GM06990 (cell line): ENCODE data around the gene MTHFSD.

Experiments
- DNase-seq: peaks from one replicate; pipeline ENCODE4 v3.0.0-alpha.2; 2011; ENCODE audit not compliant: insufficient read length; ENCODE audit errors: extremely low read depth
- H3K27me3 ChIP-seq: replicated peaks from 2 replicates; pipeline ENCODE4 v1.6.0; 2011; ENCODE audit warnings: low read length; ENCODE audit not compliant: control insufficient read depth, insufficient read depth
- H3K36me3 ChIP-seq: 2 replicates; pipeline ENCODE4 v1.5.1; 2011; ENCODE audit warnings: low read length; ENCODE audit not compliant: control insufficient read depth, insufficient read depth
- H3K4me3 ChIP-seq: replicated peaks from 2 replicates; pipeline ENCODE4 v1.5.1; 2011; ENCODE audit warnings: low read depth, mild to moderate bottlenecking, control low read depth, low read length
- TF ChIP-seq, protein P1 (sequence below): IDR thresholded peaks from 2 replicates; pipeline ENCODE4 v1.5.1; 2011; ENCODE audit warnings: low read length, control low read depth, mild to moderate bottlenecking, inconsistent platforms; ENCODE audit not compliant: insufficient read depth, poor library complexity, severe bottlenecking

Gene MTHFSD

DNA sequence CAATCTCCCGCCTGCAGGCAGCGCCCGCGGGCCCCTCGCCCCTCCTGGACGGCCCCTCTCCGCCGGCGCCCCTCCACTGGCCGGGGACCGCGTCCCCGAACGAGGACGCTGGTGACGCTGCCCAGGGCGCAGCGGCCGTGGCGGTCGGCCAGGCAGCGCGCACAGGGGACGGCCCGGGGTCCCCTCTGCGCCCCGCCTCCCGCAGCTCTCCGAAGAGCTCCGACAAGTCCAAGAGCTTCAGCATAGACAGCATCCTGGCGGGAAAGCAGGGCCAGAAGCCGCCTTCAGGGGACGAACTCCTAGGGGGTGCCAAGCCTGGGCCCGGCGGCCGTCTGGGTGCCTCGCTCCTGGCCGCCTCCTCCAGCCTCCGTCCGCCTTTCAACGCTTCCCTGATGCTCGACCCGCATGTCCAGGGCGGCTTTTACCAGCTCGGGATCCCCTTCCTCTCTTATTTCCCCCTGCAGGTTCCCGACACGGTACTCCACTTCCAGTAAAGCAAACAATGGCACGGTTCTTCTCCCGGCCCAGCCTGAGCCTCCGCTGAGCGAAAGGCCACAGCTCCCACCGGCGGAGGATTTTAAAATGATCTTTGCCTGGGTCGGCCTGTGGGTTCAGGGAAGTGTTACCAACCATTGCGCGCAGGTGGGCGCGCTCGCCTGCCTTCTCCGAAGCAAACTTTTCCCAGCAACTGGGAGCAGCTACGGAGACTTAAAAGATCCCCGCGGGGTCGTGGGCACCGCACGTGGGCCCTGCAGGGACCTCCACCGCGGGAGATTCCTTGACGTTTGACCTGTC is 24.4 kb upstream of the MTHFSD start:
- TF ChIP-seq, protein P1, sequence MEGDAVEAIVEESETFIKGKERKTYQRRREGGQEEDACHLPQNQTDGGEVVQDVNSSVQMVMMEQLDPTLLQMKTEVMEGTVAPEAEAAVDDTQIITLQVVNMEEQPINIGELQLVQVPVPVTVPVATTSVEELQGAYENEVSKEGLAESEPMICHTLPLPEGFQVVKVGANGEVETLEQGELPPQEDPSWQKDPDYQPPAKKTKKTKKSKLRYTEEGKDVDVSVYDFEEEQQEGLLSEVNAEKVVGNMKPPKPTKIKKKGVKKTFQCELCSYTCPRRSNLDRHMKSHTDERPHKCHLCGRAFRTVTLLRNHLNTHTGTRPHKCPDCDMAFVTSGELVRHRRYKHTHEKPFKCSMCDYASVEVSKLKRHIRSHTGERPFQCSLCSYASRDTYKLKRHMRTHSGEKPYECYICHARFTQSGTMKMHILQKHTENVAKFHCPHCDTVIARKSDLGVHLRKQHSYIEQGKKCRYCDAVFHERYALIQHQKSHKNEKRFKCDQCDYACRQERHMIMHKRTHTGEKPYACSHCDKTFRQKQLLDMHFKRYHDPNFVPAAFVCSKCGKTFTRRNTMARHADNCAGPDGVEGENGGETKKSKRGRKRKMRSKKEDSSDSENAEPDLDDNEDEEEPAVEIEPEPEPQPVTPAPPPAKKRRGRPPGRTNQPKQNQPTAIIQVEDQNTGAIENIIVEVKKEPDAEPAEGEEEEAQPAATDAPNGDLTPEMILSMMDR: no peak
- DNase-seq: no peak
- Histone ChIP-seq H3K36me3 (no peaks in the 10 kb centered on the region), H3K27me3 (no peaks in the 10 kb centered on the region; the same call in 1 of the 2 replicates), H3K4me3 (no peak overlapping the region)

DNA sequence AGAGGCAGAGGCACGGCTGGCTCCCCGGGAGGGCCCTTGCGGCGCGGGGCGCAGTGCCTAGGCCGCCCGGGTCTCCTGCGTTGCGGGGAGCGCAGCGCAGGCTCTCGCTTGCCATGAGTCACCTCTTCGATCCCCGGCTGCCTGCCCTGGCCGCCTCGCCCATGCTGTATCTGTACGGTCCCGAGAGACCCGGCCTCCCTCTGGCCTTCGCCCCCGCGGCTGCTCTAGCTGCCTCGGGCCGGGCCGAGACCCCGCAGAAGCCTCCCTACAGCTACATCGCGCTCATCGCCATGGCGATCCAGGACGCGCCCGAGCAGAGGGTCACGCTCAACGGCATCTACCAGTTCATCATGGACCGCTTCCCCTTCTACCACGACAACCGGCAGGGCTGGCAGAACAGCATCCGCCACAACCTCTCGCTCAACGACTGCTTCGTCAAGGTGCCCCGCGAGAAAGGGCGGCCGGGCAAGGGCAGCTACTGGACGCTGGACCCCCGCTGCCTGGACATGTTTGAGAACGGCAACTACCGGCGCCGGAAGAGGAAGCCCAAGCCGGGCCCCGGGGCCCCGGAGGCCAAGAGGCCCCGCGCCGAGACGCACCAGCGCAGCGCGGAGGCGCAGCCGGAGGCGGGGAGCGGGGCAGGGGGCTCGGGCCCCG is 23.7 kb upstream of the MTHFSD start:
- Histone ChIP-seq H3K36me3 (no peaks in the 10 kb centered on the region), H3K27me3 (no peaks in the 10 kb centered on the region; the same call in 1 of the 2 replicates), H3K4me3 (no peak overlapping the region)
- DNase-seq: no peak
- TF ChIP-seq, protein P1: no peak

DNA sequence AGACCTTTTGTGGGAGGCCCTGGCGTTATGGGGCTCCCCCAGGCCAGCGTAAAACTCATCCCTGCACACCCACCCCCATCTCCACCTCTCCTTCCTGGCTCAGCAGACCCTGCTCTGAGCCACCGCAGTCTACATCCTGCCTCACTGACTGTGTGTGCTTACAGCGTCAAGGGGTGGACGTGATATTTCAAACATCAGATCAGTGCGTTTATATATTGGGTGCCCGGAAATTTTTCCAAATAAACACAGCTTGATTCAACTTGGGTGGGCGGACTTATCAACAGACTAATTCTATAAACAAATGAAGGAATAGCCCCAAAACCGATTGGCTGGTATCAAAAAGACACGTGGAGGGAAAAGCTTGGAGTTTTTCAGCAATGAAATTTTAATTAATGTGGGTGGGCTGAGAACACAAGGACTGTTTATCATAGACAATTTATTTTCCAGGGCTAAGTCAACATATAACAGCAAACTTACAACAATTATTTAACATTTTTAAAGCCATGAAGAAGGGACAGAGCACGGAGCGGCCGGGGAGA is 23.1 kb upstream of the MTHFSD start, which contains the start of gene FOXL1:
TSS of gene FOXL1 (plus strand) at position 489 of the 539 bp plus-strand sequence. CDS start 175 bp downstream, outside the sequence.
- H3K36me3 ChIP-seq: no peaks in the 10 kb centered on the region
- no peaks in the 10 kb centered on the region; the same call in 1 of the 2 replicates for H3K27me3 ChIP-seq
- TF ChIP-seq, protein P1: no peak
- DNase-seq: no peak
- no peak within 1 kb of the TSS for H3K4me3 ChIP-seq

DNA sequence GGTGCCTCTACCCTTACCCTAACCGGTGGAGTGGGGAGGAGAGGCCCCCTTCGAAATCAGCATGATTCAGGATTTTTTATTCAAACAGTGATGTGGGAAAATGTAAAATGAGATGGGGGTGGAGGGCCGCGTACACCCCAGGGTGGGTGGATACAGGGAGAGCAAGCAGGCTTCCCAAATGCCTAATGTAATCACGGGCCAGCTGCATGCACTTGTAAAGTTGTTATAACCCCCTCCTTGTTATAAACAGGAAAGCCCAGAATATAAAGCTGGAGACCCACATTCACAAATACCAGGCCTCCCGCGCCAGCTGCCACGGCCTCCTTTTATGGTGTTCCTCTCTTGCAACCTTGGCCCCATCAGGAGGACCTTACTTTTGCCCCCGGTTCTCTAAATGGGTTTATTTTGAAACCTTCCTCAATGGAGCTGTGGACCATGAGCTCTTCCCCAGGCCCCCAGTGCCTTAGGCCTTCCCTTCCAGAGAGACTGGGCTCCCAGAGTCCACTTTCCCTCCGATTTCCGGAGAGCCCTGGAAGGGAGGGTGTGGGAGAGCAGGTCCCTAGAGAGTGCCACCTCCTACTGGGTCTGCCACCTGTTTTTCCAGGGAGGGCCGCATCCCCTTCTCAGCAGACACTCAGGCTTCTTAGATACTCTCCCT is 22.4 kb upstream of the MTHFSD start:
- DNase-seq: no peak
- no peaks in the 10 kb centered on the region; the same call in 1 of the 2 replicates for H3K27me3 ChIP-seq

More for the DNA sequence above, 22.4 kb upstream of the MTHFSD start:
- Histone ChIP-seq H3K36me3 (no peaks in the 10 kb centered on the region), H3K4me3 (no peak overlapping the region)
- TF ChIP-seq, protein P1: no peak
